GM18867 (cell line): ENCODE results near the gene CEMIP.

Experiments
- ATAC-seq: cut with Tn5 transposase; IDR thresholded peaks from one replicate; pipeline ENCODE4 v1.9.1; 2021; ENCODE audit warnings: mild to moderate bottlenecking, moderate library complexity; ENCODE audit not compliant: unreplicated experiment

CEMIP gene

GRCh38 chr15:80817901-80818300 is 38.7 kb downstream of the CEMIP start:
- no peak for ATAC-seq

- ATAC-seq, result no peak
Observed at GRCh38 chr15:80819001-80819400, 39.8 kb downstream of the CEMIP start.

- ATAC-seq, result no peak
Observed at GRCh38 chr15:80820092-80820491, 40.9 kb downstream of the CEMIP start.

- ATAC-seq, result no peak
Observed at GRCh38 chr15:80822256-80822655, 43.1 kb downstream of the CEMIP start.

- ATAC-seq, result no peak
Observed at GRCh38 chr15:80822676-80823075, 43.5 kb downstream of the CEMIP start.

- no peak for ATAC-seq
Observed at GRCh38 chr15:80823120-80823519, 44.0 kb downstream of the CEMIP start.

- ATAC-seq, result no peak
Observed at GRCh38 chr15:80823995-80824394, 44.8 kb downstream of the CEMIP start.

- ATAC-seq, result no peak
Observed at GRCh38 chr15:80825361-80826030, 46.3 kb downstream of the CEMIP start.

GRCh38 chr15:80828796-80829195 is 49.6 kb downstream of the CEMIP start:
- no peak for ATAC-seq

- ATAC-seq, result no peak
Observed at GRCh38 chr15:80830677-80831076, 51.5 kb downstream of the CEMIP start.

GRCh38 chr15:80831192-80831591 is 52.0 kb downstream of the CEMIP start:
- ATAC-seq, result no peak

- no peak for ATAC-seq
Observed at GRCh38 chr15:80831606-80832224, 52.5 kb downstream of the CEMIP start.

GRCh38 chr15:80832686-80833085 is 53.5 kb downstream of the CEMIP start:
- no peak for ATAC-seq

- ATAC-seq, result no peak
Observed at GRCh38 chr15:80834402-80834801, 55.2 kb downstream of the CEMIP start.

- no peak for ATAC-seq
Observed at GRCh38 chr15:80834906-80835305, 55.7 kb downstream of the CEMIP start.

- ATAC-seq, result no peak
Observed at GRCh38 chr15:80835336-80835735, 56.2 kb downstream of the CEMIP start.

GRCh38 chr15:80836223-80836622 is 57.1 kb downstream of the CEMIP start:
- no peak for ATAC-seq

- ATAC-seq, result no peak
Observed at GRCh38 chr15:80837006-80837405, 57.8 kb downstream of the CEMIP start.

- no peak for ATAC-seq
Observed at GRCh38 chr15:80838012-80838411, 58.8 kb downstream of the CEMIP start.

- no peak for ATAC-seq
Observed at GRCh38 chr15:80838666-80839065, 59.5 kb downstream of the CEMIP start.

- no peak for ATAC-seq
Observed at GRCh38 chr15:80839764-80840130, 60.6 kb downstream of the CEMIP start.

- ATAC-seq, result no peak
Observed at GRCh38 chr15:80840182-80841130, 61.3 kb downstream of the CEMIP start.
